ENCODE measurements around the gene MVK. TPM values are rescaled to one million over a fixed set of nuclear protein-coding genes. Genes with fewer than 3 reads are reported as not detected.
"Not testable (repeated sequence)": the region's sequence is repeated elsewhere in the genome, so short reads cannot be mapped to it uniquely, and the experiment has no call there.

The MVK gene
- total and polyA plus RNA-seq, 2 donors from 2014 or later = 40.0 to 48.1 TPM

- Histone ChIP-seq H3K36me3 (ENCODE audit: control insufficient read depth in 2 of 3, insufficient read depth in 3 of 3, low read length in 3 of 3) (no peaks in the 10 kb centered on the region), H3K9me3 (ENCODE audit: control insufficient read depth in 2 of 3, insufficient read depth in 1 of 3, low read length in 3 of 3) (no peaks in the 10 kb centered on the region), H3K4me3 (ENCODE audit: low read length in 3 of 3) (no peak overlapping the region), H3K4me1 (ENCODE audit: control insufficient read depth in 2 of 3, insufficient read depth in 2 of 3, low read depth in 1 of 3, low read length in 3 of 3) (peaks cover 0 to 8% (median 0%) of the 10 kb centered on the region in 3 donors), H3K9ac (ENCODE audit: low read length in 3 of 3) (no peak overlapping the region), H3K27me3 (ENCODE audit: control insufficient read depth, insufficient read depth, low read length) (no peaks in the 10 kb centered on the region), H3K27ac (ENCODE audit: low read depth in 2 of 2, low read length in 2 of 2) (no peak overlapping the region)
- DNase-seq (no peak), FAIRE-seq (no peak)
- no peak for TF ChIP-seq CTCF (IDR thresholded peaks at IDR 0.05; ENCODE audit: borderline replicate concordance, extremely low read depth, insufficient read depth)
- intact Hi-C loops (cut with DNase I) = no loop called here
Measured at GRCh38 chr12:109601557-109601956, 28.0 kb downstream of the MVK start.

- H3K36me3 ChIP-seq (ENCODE audit: control insufficient read depth in 2 of 3, insufficient read depth in 3 of 3, low read length in 3 of 3); H3K9me3 ChIP-seq (ENCODE audit: control insufficient read depth in 2 of 3, insufficient read depth in 1 of 3, low read length in 3 of 3); H3K27me3 ChIP-seq (ENCODE audit: control insufficient read depth, insufficient read depth, low read length); FAIRE-seq; H3K9ac ChIP-seq (ENCODE audit: low read length in 3 of 3); H3K27ac ChIP-seq (ENCODE audit: low read depth in 2 of 2, low read length in 2 of 2); H3K4me3 ChIP-seq (ENCODE audit: low read length in 3 of 3); DNase-seq; H3K4me1 ChIP-seq (ENCODE audit: control insufficient read depth in 2 of 3, insufficient read depth in 2 of 3, low read depth in 1 of 3, low read length in 3 of 3); intact Hi-C loops (cut with DNase I): not testable (repeated sequence)
Measured at GRCh38 chr12:109602132-109602531, 28.5 kb downstream of the MVK start.

DNA sequence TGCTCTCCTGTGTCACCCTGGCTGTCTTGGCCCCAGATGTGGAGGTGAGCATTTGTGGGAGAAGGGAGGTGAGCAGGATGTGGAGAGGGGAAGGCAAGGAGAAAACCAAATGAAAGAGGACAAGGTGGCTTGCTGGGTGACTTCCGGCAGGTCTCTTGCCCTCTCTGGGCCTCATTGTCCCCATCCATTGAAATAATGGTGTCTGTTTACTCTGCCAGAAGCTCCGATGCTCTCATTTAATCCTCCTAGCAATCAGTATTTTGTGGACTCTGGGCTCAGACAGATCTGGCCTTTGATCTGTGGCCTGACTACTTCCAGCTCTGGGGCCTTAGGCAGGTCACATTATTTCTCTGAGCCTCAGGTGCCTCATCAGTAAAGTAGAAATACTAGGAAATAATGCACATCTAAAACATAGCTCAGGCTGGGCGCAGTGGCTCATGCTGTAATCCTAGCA lies 30.6 kb downstream of the MVK start:
- FAIRE-seq (no peak), DNase-seq (no peak)
- Histone ChIP-seq H3K9me3 (ENCODE audit: control insufficient read depth in 2 of 3, insufficient read depth in 1 of 3, low read length in 3 of 3) (no peaks in the 10 kb centered on the region), H3K36me3 (ENCODE audit: control insufficient read depth in 2 of 3, insufficient read depth in 3 of 3, low read length in 3 of 3) (no peaks in the 10 kb centered on the region), H3K4me1 (ENCODE audit: control insufficient read depth in 2 of 3, insufficient read depth in 2 of 3, low read depth in 1 of 3, low read length in 3 of 3) (no peaks in the 10 kb centered on the region), H3K4me3 (ENCODE audit: low read length in 3 of 3) (no peak overlapping the region), H3K27ac (ENCODE audit: low read depth in 2 of 2, low read length in 2 of 2) (no peak overlapping the region), H3K27me3 (ENCODE audit: control insufficient read depth, insufficient read depth, low read length) (no peaks in the 10 kb centered on the region), H3K9ac (ENCODE audit: low read length in 3 of 3) (no peak overlapping the region)
- intact Hi-C loops (cut with DNase I) = no loop called here
- no peak for TF ChIP-seq CTCF (IDR thresholded peaks at IDR 0.05; ENCODE audit: borderline replicate concordance, extremely low read depth, insufficient read depth)

DNA sequence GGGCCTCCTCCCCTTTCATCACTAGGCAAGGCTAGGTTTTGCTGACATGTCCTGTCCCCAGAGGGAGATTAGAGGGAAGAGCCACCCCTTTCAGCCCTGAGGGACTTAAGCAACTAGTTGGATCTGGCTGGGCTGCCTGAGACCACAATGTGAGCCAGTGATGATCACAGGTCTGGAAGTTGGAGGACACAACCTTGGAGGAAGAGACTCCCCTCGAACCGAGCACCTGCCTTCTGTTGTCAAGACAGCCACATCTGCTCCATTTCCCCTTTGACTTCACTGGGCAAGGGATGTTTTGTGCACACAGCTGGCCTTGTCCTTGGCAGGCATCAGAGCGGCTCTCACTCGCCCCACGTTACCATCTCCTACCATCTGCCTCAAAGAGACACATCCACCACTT lies 31.4 kb downstream of the MVK start:
- no peak overlapping the region for H3K4me3 ChIP-seq (ENCODE audit: low read length in 3 of 3)
- H3K4me1 ChIP-seq (ENCODE audit: control insufficient read depth in 2 of 3, insufficient read depth in 2 of 3, low read depth in 1 of 3, low read length in 3 of 3) = no peaks in the 10 kb centered on the region
- FAIRE-seq (no peak), DNase-seq (no peak)
- no peak overlapping the region for H3K9ac ChIP-seq (ENCODE audit: low read length in 3 of 3)
- no peaks in the 10 kb centered on the region for H3K36me3 ChIP-seq (ENCODE audit: control insufficient read depth in 2 of 3, insufficient read depth in 3 of 3, low read length in 3 of 3)
- intact Hi-C loops (cut with DNase I) = no loop called here
- H3K9me3 ChIP-seq (ENCODE audit: control insufficient read depth in 2 of 3, insufficient read depth in 1 of 3, low read length in 3 of 3) = no peaks in the 10 kb centered on the region
- no peaks in the 10 kb centered on the region for H3K27me3 ChIP-seq (ENCODE audit: control insufficient read depth, insufficient read depth, low read length)
- no peak overlapping the region for H3K27ac ChIP-seq (ENCODE audit: low read depth in 2 of 2, low read length in 2 of 2)
- TF ChIP-seq CTCF (IDR thresholded peaks at IDR 0.05; ENCODE audit: borderline replicate concordance, extremely low read depth, insufficient read depth) = no peak
